ENCODE results near the gene LRP1B.

- TF ChIP-seq CREB1 (IDR thresholded peaks at IDR 0.05; ENCODE audit: low read depth) (no peak), FOXM1 (IDR thresholded peaks at IDR 0.05; ENCODE audit: borderline replicate concordance, low read depth) (no peak), USF1 (IDR thresholded peaks at IDR 0.05) (no peak), TEAD4 (IDR thresholded peaks at IDR 0.05) (no peak), RAD21 (IDR thresholded peaks at IDR 0.05; ENCODE audit: low read depth) (no peak), EGR1 (IDR thresholded peaks at IDR 0.05) (no peak)
- TF ChIP-seq, protein P1, sequence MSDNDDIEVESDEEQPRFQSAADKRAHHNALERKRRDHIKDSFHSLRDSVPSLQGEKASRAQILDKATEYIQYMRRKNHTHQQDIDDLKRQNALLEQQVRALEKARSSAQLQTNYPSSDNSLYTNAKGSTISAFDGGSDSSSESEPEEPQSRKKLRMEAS (IDR thresholded peaks at IDR 0.05): no peak
- TF ChIP-seq, protein P2, sequence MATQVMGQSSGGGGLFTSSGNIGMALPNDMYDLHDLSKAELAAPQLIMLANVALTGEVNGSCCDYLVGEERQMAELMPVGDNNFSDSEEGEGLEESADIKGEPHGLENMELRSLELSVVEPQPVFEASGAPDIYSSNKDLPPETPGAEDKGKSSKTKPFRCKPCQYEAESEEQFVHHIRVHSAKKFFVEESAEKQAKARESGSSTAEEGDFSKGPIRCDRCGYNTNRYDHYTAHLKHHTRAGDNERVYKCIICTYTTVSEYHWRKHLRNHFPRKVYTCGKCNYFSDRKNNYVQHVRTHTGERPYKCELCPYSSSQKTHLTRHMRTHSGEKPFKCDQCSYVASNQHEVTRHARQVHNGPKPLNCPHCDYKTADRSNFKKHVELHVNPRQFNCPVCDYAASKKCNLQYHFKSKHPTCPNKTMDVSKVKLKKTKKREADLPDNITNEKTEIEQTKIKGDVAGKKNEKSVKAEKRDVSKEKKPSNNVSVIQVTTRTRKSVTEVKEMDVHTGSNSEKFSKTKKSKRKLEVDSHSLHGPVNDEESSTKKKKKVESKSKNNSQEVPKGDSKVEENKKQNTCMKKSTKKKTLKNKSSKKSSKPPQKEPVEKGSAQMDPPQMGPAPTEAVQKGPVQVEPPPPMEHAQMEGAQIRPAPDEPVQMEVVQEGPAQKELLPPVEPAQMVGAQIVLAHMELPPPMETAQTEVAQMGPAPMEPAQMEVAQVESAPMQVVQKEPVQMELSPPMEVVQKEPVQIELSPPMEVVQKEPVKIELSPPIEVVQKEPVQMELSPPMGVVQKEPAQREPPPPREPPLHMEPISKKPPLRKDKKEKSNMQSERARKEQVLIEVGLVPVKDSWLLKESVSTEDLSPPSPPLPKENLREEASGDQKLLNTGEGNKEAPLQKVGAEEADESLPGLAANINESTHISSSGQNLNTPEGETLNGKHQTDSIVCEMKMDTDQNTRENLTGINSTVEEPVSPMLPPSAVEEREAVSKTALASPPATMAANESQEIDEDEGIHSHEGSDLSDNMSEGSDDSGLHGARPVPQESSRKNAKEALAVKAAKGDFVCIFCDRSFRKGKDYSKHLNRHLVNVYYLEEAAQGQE (IDR thresholded peaks at IDR 0.05; ENCODE audit: low read depth): no peak
Observed at GRCh38 chr2:140565756-140566155, 1565.1 kb downstream of the LRP1B start.

All from Ishikawa (cell line).